RCC 7860 (cell line): ENCODE data around the gene SASH1.

ENCODE experiments used
- DNase-seq: peaks from one replicate; pipeline ENCODE4 v3.0.0-alpha.2; 2015; ENCODE audit warnings: low spot score
- FAIRE-seq: peaks from 2 replicates; lab custom pipeline; 2012; peaks lifted over from hg19 to GRCh38; lab: Jason Lieb, UNC

The SASH1 gene

GRCh38 chr6:148516617-148517016 lies 174.0 kb downstream of the SASH1 start:
- DNase-seq (no peak), FAIRE-seq (no peak)

GRCh38 chr6:148517470-148517869 lies 174.8 kb downstream of the SASH1 start:
- DNase-seq (no peak), FAIRE-seq (no peak)

- DNase-seq (no peak), FAIRE-seq (no peak)
These were observed 176.0 kb downstream of the SASH1 start for GRCh38 chr6:148518511-148519156.

- DNase-seq (peak; percentile 59), FAIRE-seq (no peak)
These were observed 177.6 kb downstream of the SASH1 start for GRCh38 chr6:148520109-148520841.

GRCh38 chr6:148521158-148521557 lies 178.5 kb downstream of the SASH1 start:
- DNase-seq (no peak), FAIRE-seq (no peak)

- DNase-seq (no peak), FAIRE-seq (no peak)
These were observed 178.9 kb downstream of the SASH1 start for GRCh38 chr6:148521586-148521985.

GRCh38 chr6:148523048-148523447 lies 180.4 kb downstream of the SASH1 start:
- FAIRE-seq (peak; percentile 56), DNase-seq (peak; percentile 59)

- DNase-seq: no peak
- FAIRE-seq: no peak
These were observed 180.9 kb downstream of the SASH1 start for GRCh38 chr6:148523551-148523950.

- FAIRE-seq (no peak), DNase-seq (peak; percentile 12)
These were observed 181.8 kb downstream of the SASH1 start for GRCh38 chr6:148524471-148524882.

GRCh38 chr6:148524976-148525375 lies 182.3 kb downstream of the SASH1 start:
- no peak for FAIRE-seq
- peak; percentile 55 for DNase-seq

GRCh38 chr6:148525453-148525852 lies 182.8 kb downstream of the SASH1 start:
- peak; percentile 56 for DNase-seq
- FAIRE-seq: no peak

GRCh38 chr6:148526145-148526544 lies 183.5 kb downstream of the SASH1 start:
- DNase-seq: no peak
- no peak for FAIRE-seq

- no peak for FAIRE-seq
- DNase-seq: no peak
These were observed 185.7 kb downstream of the SASH1 start for GRCh38 chr6:148528292-148528691.

- DNase-seq: no peak
- FAIRE-seq: no peak
These were observed 186.4 kb downstream of the SASH1 start for GRCh38 chr6:148529010-148529409.

GRCh38 chr6:148530394-148530953 lies 187.8 kb downstream of the SASH1 start:
- DNase-seq: peak; percentile 39
- peak; percentile 47 for FAIRE-seq

GRCh38 chr6:148530976-148531375 lies 188.3 kb downstream of the SASH1 start:
- FAIRE-seq: no peak
- DNase-seq: no peak

- no peak for DNase-seq
- no peak for FAIRE-seq
These were observed 190.1 kb downstream of the SASH1 start for GRCh38 chr6:148532698-148533097.

- DNase-seq (no peak), FAIRE-seq (no peak)
These were observed 190.9 kb downstream of the SASH1 start for GRCh38 chr6:148533309-148534107.

GRCh38 chr6:148534871-148535270 lies 192.2 kb downstream of the SASH1 start:
- no peak for FAIRE-seq
- no peak for DNase-seq

GRCh38 chr6:148535381-148535780 lies 192.7 kb downstream of the SASH1 start:
- no peak for DNase-seq
- no peak for FAIRE-seq

GRCh38 chr6:148535976-148536375 lies 193.3 kb downstream of the SASH1 start:
- DNase-seq: no peak

More at GRCh38 chr6:148535976-148536375, 193.3 kb downstream of the SASH1 start:
- no peak for FAIRE-seq
